Prostate gland (tissue), 2 donors: ENCODE data around the gene FARP1. TPM values are rescaled to one million over a fixed set of nuclear protein-coding genes. Genes with fewer than 3 reads are reported as not detected.
A peak's percentile ranks its signal among the peaks of the same experiment; 100 is the strongest.

Source experiments
- DNase-seq: peaks from one replicate; pipeline ENCODE4 v3.0.0-alpha.2; 2019; ENCODE audit warnings: low spot score
- H3K27ac ChIP-seq, 2 donors: fragments of 200-600 bp; sonication (generic); 2 replicates each; pipeline ENCODE4 v1.5.1; 2017 to 2019
- H3K27me3 ChIP-seq: fragments of 200-600 bp; sonication (generic); replicated peaks from 2 replicates; pipeline ENCODE4 v1.5.1; 2019; ENCODE audit not compliant: insufficient read depth
- H3K36me3 ChIP-seq, 2 donors: fragments of 200-600 bp; sonication (generic); 1 replicate in 1 of 2; 2 replicates in 1 of 2; pipeline versions ENCODE4 v1.5.1 to v1.8.1; 2017 to 2019
- H3K4me1 ChIP-seq: fragments of 200-600 bp; sonication (generic); replicated peaks from 2 replicates; pipeline ENCODE4 v1.5.1; 2019
- H3K4me3 ChIP-seq, 2 donors: fragments of 200-600 bp; sonication (generic); 2 replicates each; pipeline ENCODE4 v1.5.1; 2017 to 2019
- H3K9me3 ChIP-seq: fragments of 200-600 bp; sonication (generic); 2 replicates; pipeline ENCODE4 v1.5.1; 2017
- CTCF ChIP-seq, 4 experiments: fragments of 200-600 bp in 2 of 4; fragments of 450-650 bp in 2 of 4; sonication (generic) in 2 of 4; IDR thresholded peaks; 1 replicate in 3 of 4; 2 replicates in 1 of 4; pipeline ENCODE4 v1.5.1; 2016 to 2019; ENCODE audit warnings: antibody characterized with exemption in 4 of 4, mild to moderate bottlenecking in 2 of 4, moderate library complexity in 2 of 4
- POLR2A ChIP-seq: fragments of 450-650 bp; IDR thresholded peaks from one replicate; pipeline ENCODE4 v1.6.1; 2016; ENCODE audit warnings: antibody characterized with exemption, mild to moderate bottlenecking
- POLR2AphosphoS5 ChIP-seq: sonication (generic); formaldehyde crosslinking; IDR thresholded peaks from one replicate; pipeline ENCODE4 v1.6.1; 2017; ENCODE audit warnings: antibody characterized with exemption
- WGBS: methylation state at CpG from one replicate; pipeline ENCODE4 v1.1.5; 2018; 5-methylcytosine and 5-hydroxymethylcytosine counted together
- intact Hi-C: fragments of 100-400 bp; cut with DNase I; formaldehyde crosslinking; loops from one replicate; pipeline ENCODE4 v1.14.2; 2022
- total RNA-seq, 2 donors: library from RNA; depleted of rRNA; stranded (reverse); fragments of >200 nt; gene quantifications; one replicate each; pipeline ENCODE4 v1.1.0, GENCODE V29; 2016

FARP1 gene
- total RNA-seq, 2 donors from 2014 or later, result 70.6 to 77.5 TPM

GRCh38 chr13:98488736-98489135 is 345.8 kb downstream of the FARP1 start:
- WGBS, result 78% methylated on average over 11 of the region's 11 CpGs
- Histone ChIP-seq H3K9me3 (no peaks in the 10 kb centered on the region), H3K4me1 (peaks cover 4% of the 10 kb centered on the region), H3K4me3 (no peak overlapping the region), H3K36me3 (no peaks in the 10 kb centered on the region), H3K27me3 (no peaks in the 10 kb centered on the region), H3K27ac (no peak overlapping the region)
- TF ChIP-seq POLR2AphosphoS5 (no peak), CTCF (IDR thresholded peaks at IDR 0.05) (no peak), POLR2A (no peak)
- intact Hi-C loops, result no loop called here
- no peak for DNase-seq

GRCh38 chr13:98489446-98490194 is 346.7 kb downstream of the FARP1 start:
- DNase-seq, result no peak
- H3K4me3 ChIP-seq, result no peak overlapping the region
- TF ChIP-seq CTCF (IDR thresholded peaks at IDR 0.05) (no peak), POLR2AphosphoS5 (no peak), POLR2A (no peak)
- H3K4me1 ChIP-seq, result no peaks in the 10 kb centered on the region
- no peaks in the 10 kb centered on the region for H3K36me3 ChIP-seq
- H3K27me3 ChIP-seq, result no peaks in the 10 kb centered on the region
- H3K27ac ChIP-seq, result peak overlapping the region; percentile 9 to 15
- intact Hi-C loops, result no loop called here
- H3K9me3 ChIP-seq, result no peaks in the 10 kb centered on the region
- 81% methylated on average over 8 of the region's 8 CpGs for WGBS

GRCh38 chr13:98490195-98490836 is 347.4 kb downstream of the FARP1 start:
- WGBS, result 55% methylated on average over 9 of the region's 9 CpGs
- no peaks in the 10 kb centered on the region for H3K36me3 ChIP-seq
- TF ChIP-seq POLR2A (no peak), POLR2AphosphoS5 (no peak), CTCF (IDR thresholded peaks at IDR 0.05) (no peak)
- peak overlapping the region; percentile 9 to 15 for H3K27ac ChIP-seq
- no peak overlapping the region for H3K4me3 ChIP-seq
- no peak for DNase-seq
- H3K4me1 ChIP-seq, result no peaks in the 10 kb centered on the region
- H3K27me3 ChIP-seq, result no peaks in the 10 kb centered on the region
- intact Hi-C loops, result no loop called here
- H3K9me3 ChIP-seq, result no peaks in the 10 kb centered on the region

GRCh38 chr13:98490866-98491265 is 348.0 kb downstream of the FARP1 start:
- Histone ChIP-seq H3K27me3 (no peaks in the 10 kb centered on the region), H3K9me3 (no peaks in the 10 kb centered on the region), H3K27ac (no peak overlapping the region), H3K4me3 (no peak overlapping the region), H3K4me1 (peaks cover 1% of the 10 kb centered on the region), H3K36me3 (no peaks in the 10 kb centered on the region)
- DNase-seq, result no peak
- intact Hi-C loops, result no loop called here
- WGBS, result 81% methylated on average over 8 of the region's 8 CpGs
- no peak for TF ChIP-seq POLR2A
- TF ChIP-seq POLR2AphosphoS5, result no peak
- no peak for TF ChIP-seq CTCF (IDR thresholded peaks at IDR 0.05)
